Measurements from ENCODE around the gene EFEMP1. TPM values are rescaled to one million over a fixed set of nuclear protein-coding genes. Genes with fewer than 3 reads are reported as not detected.

The EFEMP1 gene
- total RNA-seq, 1 experiment from 2014 or later: 3.2 TPM

DNA sequence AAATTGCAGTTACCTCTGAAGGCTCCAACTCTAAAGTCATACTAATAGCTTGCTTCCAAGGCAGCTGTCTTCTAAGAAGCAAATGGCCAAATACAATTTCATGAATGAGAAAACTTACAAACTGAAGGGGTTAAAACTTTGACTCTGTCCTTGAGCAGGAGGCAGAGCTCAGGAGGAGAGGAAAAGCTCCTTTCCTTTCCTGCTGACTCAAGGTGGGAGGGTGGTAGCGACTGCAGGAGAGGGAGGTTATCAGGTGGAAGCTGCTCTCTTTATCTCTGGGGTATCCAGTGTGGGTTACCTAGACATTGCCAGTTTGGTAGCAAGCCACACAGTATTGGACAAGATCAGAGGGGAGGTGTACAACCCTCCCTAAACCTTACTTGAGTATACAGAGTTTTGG is 2.7 kb upstream of the EFEMP1 start:
- no peaks in the 10 kb centered on the region for H4K20me1 ChIP-seq (ENCODE audit: insufficient read depth, low read depth, low read length)

GRCh38 chr2:55923982-55924321 is 370 bp upstream of the EFEMP1 start:
- Histone ChIP-seq H3K9me2 (replicated peaks; ENCODE audit: insufficient read depth, low read length) (no peaks in the 10 kb centered on the region), H3K36me3 (ENCODE audit: insufficient read depth, low read length) (no peaks in the 10 kb centered on the region), H3K4me1 (ENCODE audit: low read length) (no peaks in the 10 kb centered on the region), H3K4me2 (ENCODE audit: low read depth, low read length, poor library complexity, severe bottlenecking) (no peak overlapping the region), H2AFZ (ENCODE audit: low read length) (no peak overlapping the region), H3K9me3 (ENCODE audit: low read length) (no peaks in the 10 kb centered on the region), H3K79me2 (ENCODE audit: low read length) (no peaks in the 10 kb centered on the region), H4K20me1 (ENCODE audit: insufficient read depth, low read depth, low read length) (no peaks in the 10 kb centered on the region), H3K9ac (ENCODE audit: low read length) (no peak overlapping the region), H3K4me3 (ENCODE audit: low read length) (no peak overlapping the region), H3K27ac (ENCODE audit: low read length) (no peak overlapping the region), H3K27me3 (ENCODE audit: low read length) (no peaks in the 10 kb centered on the region)
- DNase-seq: no peak

More for the DNA sequence above, 2.7 kb upstream of the EFEMP1 start:
- no peak overlapping the region for H3K4me3 ChIP-seq (ENCODE audit: low read length)
- H3K36me3 ChIP-seq (ENCODE audit: insufficient read depth, low read length): no peaks in the 10 kb centered on the region
- no peak overlapping the region for H2AFZ ChIP-seq (ENCODE audit: low read length)
- no peak overlapping the region for H3K9ac ChIP-seq (ENCODE audit: low read length)
- DNase-seq: no peak
- H3K27me3 ChIP-seq (ENCODE audit: low read length): no peaks in the 10 kb centered on the region
- H3K9me2 ChIP-seq (replicated peaks; ENCODE audit: insufficient read depth, low read length): no peaks in the 10 kb centered on the region
- H3K9me3 ChIP-seq (ENCODE audit: low read length): no peaks in the 10 kb centered on the region
- no peak overlapping the region for H3K4me2 ChIP-seq (ENCODE audit: low read depth, low read length, poor library complexity, severe bottlenecking)
- no peaks in the 10 kb centered on the region for H3K4me1 ChIP-seq (ENCODE audit: low read length)
- H3K27ac ChIP-seq (ENCODE audit: low read length): no peak overlapping the region
- H3K79me2 ChIP-seq (ENCODE audit: low read length): no peaks in the 10 kb centered on the region

- Histone ChIP-seq H3K4me2 (ENCODE audit: low read depth, low read length, poor library complexity, severe bottlenecking) (no peak overlapping the region), H3K27ac (ENCODE audit: low read length) (no peak overlapping the region), H3K27me3 (ENCODE audit: low read length) (no peaks in the 10 kb centered on the region), H2AFZ (ENCODE audit: low read length) (no peak overlapping the region), H3K9me2 (replicated peaks; ENCODE audit: insufficient read depth, low read length) (no peaks in the 10 kb centered on the region), H3K9ac (ENCODE audit: low read length) (no peak overlapping the region), H3K79me2 (ENCODE audit: low read length) (no peaks in the 10 kb centered on the region), H3K9me3 (ENCODE audit: low read length) (no peaks in the 10 kb centered on the region), H3K4me1 (ENCODE audit: low read length) (no peaks in the 10 kb centered on the region), H4K20me1 (ENCODE audit: insufficient read depth, low read depth, low read length) (no peaks in the 10 kb centered on the region), H3K36me3 (ENCODE audit: insufficient read depth, low read length) (no peaks in the 10 kb centered on the region), H3K4me3 (ENCODE audit: low read length) (no peak overlapping the region)
- no peak for DNase-seq
Measured at GRCh38 chr2:55922291-55922907, 1.2 kb downstream of the EFEMP1 start.

DNA sequence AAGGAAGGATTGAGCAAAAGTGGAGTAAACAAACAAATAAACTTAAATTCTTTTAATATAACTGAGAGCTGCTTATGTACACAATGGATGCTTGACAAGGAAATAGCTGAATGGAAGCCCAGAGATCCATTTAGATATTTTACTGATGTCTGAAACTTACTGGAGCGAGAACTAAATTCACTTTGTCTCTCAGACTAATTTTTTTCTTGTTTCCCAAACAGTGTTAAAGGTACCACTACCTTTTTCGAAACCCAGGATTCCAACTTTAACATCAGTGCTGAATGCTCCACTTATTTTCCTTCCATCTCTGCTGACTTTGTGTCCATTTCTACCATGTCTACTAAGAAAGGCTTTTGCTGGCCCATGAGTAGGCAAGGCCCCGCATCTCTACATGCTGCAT is 4.0 kb downstream of the EFEMP1 start:
- no peaks in the 10 kb centered on the region for H3K27me3 ChIP-seq (ENCODE audit: low read length)
- H4K20me1 ChIP-seq (ENCODE audit: insufficient read depth, low read depth, low read length): no peaks in the 10 kb centered on the region
- no peak overlapping the region for H2AFZ ChIP-seq (ENCODE audit: low read length)
- no peaks in the 10 kb centered on the region for H3K9me3 ChIP-seq (ENCODE audit: low read length)
- H3K9me2 ChIP-seq (replicated peaks; ENCODE audit: insufficient read depth, low read length): no peaks in the 10 kb centered on the region
- no peaks in the 10 kb centered on the region for H3K4me1 ChIP-seq (ENCODE audit: low read length)
- H3K36me3 ChIP-seq (ENCODE audit: insufficient read depth, low read length): no peaks in the 10 kb centered on the region
- H3K27ac ChIP-seq (ENCODE audit: low read length): no peak overlapping the region
- H3K9ac ChIP-seq (ENCODE audit: low read length): no peak overlapping the region
- no peak overlapping the region for H3K4me2 ChIP-seq (ENCODE audit: low read depth, low read length, poor library complexity, severe bottlenecking)
- H3K79me2 ChIP-seq (ENCODE audit: low read length): no peaks in the 10 kb centered on the region
- no peak for DNase-seq
- no peak overlapping the region for H3K4me3 ChIP-seq (ENCODE audit: low read length)

GRCh38 chr2:55918856-55919255 is 4.7 kb downstream of the EFEMP1 start:
- H3K36me3 ChIP-seq (ENCODE audit: insufficient read depth, low read length): no peaks in the 10 kb centered on the region
- H3K27ac ChIP-seq (ENCODE audit: low read length): no peak overlapping the region
- no peaks in the 10 kb centered on the region for H3K27me3 ChIP-seq (ENCODE audit: low read length)
- no peak for DNase-seq
- no peaks in the 10 kb centered on the region for H3K9me2 ChIP-seq (replicated peaks; ENCODE audit: insufficient read depth, low read length)
- H3K9me3 ChIP-seq (ENCODE audit: low read length): no peaks in the 10 kb centered on the region
- H3K79me2 ChIP-seq (ENCODE audit: low read length): no peaks in the 10 kb centered on the region
- no peaks in the 10 kb centered on the region for H3K4me1 ChIP-seq (ENCODE audit: low read length)
- no peak overlapping the region for H3K9ac ChIP-seq (ENCODE audit: low read length)
- no peak overlapping the region for H2AFZ ChIP-seq (ENCODE audit: low read length)
- no peak overlapping the region for H3K4me3 ChIP-seq (ENCODE audit: low read length)
- H4K20me1 ChIP-seq (ENCODE audit: insufficient read depth, low read depth, low read length): no peaks in the 10 kb centered on the region
- H3K4me2 ChIP-seq (ENCODE audit: low read depth, low read length, poor library complexity, severe bottlenecking): no peak overlapping the region

DNA sequence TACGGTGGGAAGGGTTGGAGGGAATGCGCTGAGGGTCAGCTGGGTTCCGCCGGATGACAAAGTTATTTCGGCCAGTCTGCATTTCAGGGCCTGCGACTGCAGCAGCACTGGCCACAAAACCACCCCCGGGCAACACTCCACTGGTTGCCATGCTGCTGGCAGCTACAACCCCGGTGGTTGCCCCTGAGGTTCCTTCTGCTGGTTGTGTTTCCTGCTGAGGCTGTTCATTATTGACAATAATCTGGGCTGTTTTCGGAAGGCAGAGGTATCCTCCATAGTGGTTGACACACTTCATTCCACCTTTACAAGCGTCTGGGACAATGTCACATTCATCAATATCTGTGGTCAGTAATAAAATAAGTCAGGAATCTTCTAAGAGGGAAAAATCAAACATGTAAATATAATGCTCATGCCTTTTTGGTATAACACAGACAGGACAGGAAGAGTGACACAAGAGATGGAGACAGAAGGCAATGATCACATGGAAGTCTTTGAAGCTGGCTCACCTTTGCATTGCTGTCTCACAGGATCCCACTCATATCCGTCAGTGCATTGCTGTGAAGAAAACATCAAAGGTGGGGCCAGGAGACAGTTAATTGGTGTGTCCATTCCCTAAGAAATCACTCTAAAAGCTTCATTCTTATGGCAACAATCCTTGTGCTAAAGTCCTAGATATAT is 5.7 kb downstream of the EFEMP1 start:
- no peaks in the 10 kb centered on the region for H3K27me3 ChIP-seq (ENCODE audit: low read length)
- no peak overlapping the region for H3K4me3 ChIP-seq (ENCODE audit: low read length)
- no peaks in the 10 kb centered on the region for H3K4me1 ChIP-seq (ENCODE audit: low read length)
- no peaks in the 10 kb centered on the region for H3K9me2 ChIP-seq (replicated peaks; ENCODE audit: insufficient read depth, low read length)
- no peak overlapping the region for H2AFZ ChIP-seq (ENCODE audit: low read length)
- H3K4me2 ChIP-seq (ENCODE audit: low read depth, low read length, poor library complexity, severe bottlenecking): no peak overlapping the region
- H3K27ac ChIP-seq (ENCODE audit: low read length): no peak overlapping the region
- no peaks in the 10 kb centered on the region for H4K20me1 ChIP-seq (ENCODE audit: insufficient read depth, low read depth, low read length)
- no peaks in the 10 kb centered on the region for H3K79me2 ChIP-seq (ENCODE audit: low read length)
- H3K36me3 ChIP-seq (ENCODE audit: insufficient read depth, low read length): no peaks in the 10 kb centered on the region
- H3K9ac ChIP-seq (ENCODE audit: low read length): no peak overlapping the region
- no peaks in the 10 kb centered on the region for H3K9me3 ChIP-seq (ENCODE audit: low read length)
- DNase-seq: no peak

- no peak overlapping the region for H2AFZ ChIP-seq (ENCODE audit: low read length)
- H3K9me3 ChIP-seq (ENCODE audit: low read length): no peaks in the 10 kb centered on the region
- H3K36me3 ChIP-seq (ENCODE audit: insufficient read depth, low read length): no peaks in the 10 kb centered on the region
- no peaks in the 10 kb centered on the region for H3K4me1 ChIP-seq (ENCODE audit: low read length)
- H3K27me3 ChIP-seq (ENCODE audit: low read length): no peaks in the 10 kb centered on the region
- DNase-seq: no peak
- H3K9ac ChIP-seq (ENCODE audit: low read length): no peak overlapping the region
- no peak overlapping the region for H3K4me2 ChIP-seq (ENCODE audit: low read depth, low read length, poor library complexity, severe bottlenecking)
- no peak overlapping the region for H3K4me3 ChIP-seq (ENCODE audit: low read length)
- no peaks in the 10 kb centered on the region for H3K9me2 ChIP-seq (replicated peaks; ENCODE audit: insufficient read depth, low read length)
- H3K27ac ChIP-seq (ENCODE audit: low read length): no peak overlapping the region
- no peaks in the 10 kb centered on the region for H4K20me1 ChIP-seq (ENCODE audit: insufficient read depth, low read depth, low read length)
- H3K79me2 ChIP-seq (ENCODE audit: low read length): no peaks in the 10 kb centered on the region
Measured at GRCh38 chr2:55917117-55917516, 6.5 kb downstream of the EFEMP1 start.

GRCh38 chr2:55916473-55917049 is 7.0 kb downstream of the EFEMP1 start:
- H3K4me2 ChIP-seq (ENCODE audit: low read depth, low read length, poor library complexity, severe bottlenecking): no peak overlapping the region

More at GRCh38 chr2:55916473-55917049, 7.0 kb downstream of the EFEMP1 start:
- no peak for DNase-seq
- Histone ChIP-seq H3K79me2 (ENCODE audit: low read length) (no peaks in the 10 kb centered on the region), H3K9ac (ENCODE audit: low read length) (no peak overlapping the region), H3K27ac (ENCODE audit: low read length) (no peak overlapping the region), H3K9me2 (replicated peaks; ENCODE audit: insufficient read depth, low read length) (no peaks in the 10 kb centered on the region), H3K9me3 (ENCODE audit: low read length) (no peaks in the 10 kb centered on the region), H3K4me3 (ENCODE audit: low read length) (no peak overlapping the region), H2AFZ (ENCODE audit: low read length) (no peak overlapping the region), H4K20me1 (ENCODE audit: insufficient read depth, low read depth, low read length) (no peaks in the 10 kb centered on the region), H3K36me3 (ENCODE audit: insufficient read depth, low read length) (no peaks in the 10 kb centered on the region), H3K4me1 (ENCODE audit: low read length) (no peaks in the 10 kb centered on the region), H3K27me3 (ENCODE audit: low read length) (no peaks in the 10 kb centered on the region)

Measured in Karpas-422 (cell line).